B cell (primary cell): ENCODE results near the gene DPP10. TPM values are rescaled to one million over a fixed set of nuclear protein-coding genes. Genes with fewer than 3 reads are reported as not detected.

Source experiments
- ATAC-seq: fragments of 200-7000 bp; cut with Tn5 transposase; one replicate; pipeline ENCODE4 v1.10.0; 2021; ENCODE audit warnings: low read depth, mild to moderate bottlenecking, moderate number of reproducible peaks, moderate library complexity
- CTCF ChIA-PET: fragments of 350-600 bp; sonication (Branson Sonifier 250); formaldehyde crosslinking; loops from one replicate; lab custom pipeline; 2021; ENCODE audit warnings: antibody characterized with exemption, inconsistent platforms; lab: Charles Lee
- POLR2A ChIA-PET: fragments of 350-600 bp; sonication (Branson Sonifier 250); formaldehyde crosslinking; loops from one replicate; lab custom pipeline; 2021; ENCODE audit warnings: antibody characterized with exemption; lab: Charles Lee
- DNase-seq: peaks from one replicate; pipeline ENCODE4 v3.0.0; 2013
- H2AFZ ChIP-seq: 2 replicates; pipeline ENCODE4 v1.6.1; 2012; ENCODE audit warnings: mild to moderate bottlenecking, low read depth, low read length; ENCODE audit not compliant: insufficient read depth, poor library complexity, severe bottlenecking
- H3K27ac ChIP-seq, 2 donors: 1 replicate in 1 of 2; 2 replicates in 1 of 2; pipeline ENCODE4 v1.5.1; 2012 to 2013; ENCODE audit warnings: low read length in 2 of 2, mild to moderate bottlenecking in 2 of 2, moderate library complexity in 1 of 2
- H3K27me3 ChIP-seq, 4 experiments: fragments of 200-600 bp in 1 of 4; sonication (generic) in 1 of 4; replicated peaks in 1 of 4; 1 replicate in 2 of 4; 2 replicates in 2 of 4; pipeline versions ENCODE4 v1.6.1 to v1.7.0; 2013 to 2016; ENCODE audit warnings: low read length in 3 of 4, mild to moderate bottlenecking in 2 of 4, mixed read lengths in 1 of 4, moderate library complexity in 1 of 4; ENCODE audit not compliant: insufficient read depth in 4 of 4, control insufficient read depth in 3 of 4; ENCODE audit errors: control extremely low read depth in 1 of 4
- H3K36me3 ChIP-seq, 2 experiments: replicated peaks in 1 of 2; 1 replicate in 1 of 2; 2 replicates in 1 of 2; pipeline versions ENCODE4 v1.6.1 to v1.7.1; 2013; ENCODE audit warnings: low read length in 1 of 2; ENCODE audit not compliant: insufficient read depth in 2 of 2, control insufficient read depth in 1 of 2; ENCODE audit errors: control extremely low read depth in 1 of 2, extremely low read depth in 1 of 2
- H3K4me1 ChIP-seq, 2 donors: fragments of 200-600 bp in 1 of 2; sonication (generic) in 1 of 2; 1 replicate in 1 of 2; 2 replicates in 1 of 2; pipeline versions ENCODE4 v1.5.1 to v1.6.1; 2013 to 2017; ENCODE audit warnings: low read length in 2 of 2; ENCODE audit not compliant: control insufficient read depth in 2 of 2, insufficient read depth in 2 of 2
- H3K4me2 ChIP-seq: replicated peaks from 2 replicates; pipeline ENCODE3; 2012; ENCODE audit warnings: mild to moderate bottlenecking, low read depth, low read length; ENCODE audit not compliant: poor library complexity, severe bottlenecking
- H3K4me3 ChIP-seq, 5 experiments: fragments of 200-600 bp in 1 of 5; sonication (generic) in 1 of 5; 1 replicate in 3 of 5; 2 replicates in 2 of 5; pipeline versions ENCODE4 v1.5.1 to v1.7.0; 2011 to 2016; ENCODE audit warnings: low read length in 4 of 5, mild to moderate bottlenecking in 4 of 5, low read depth in 2 of 5, control low read depth in 1 of 5, moderate library complexity in 1 of 5; ENCODE audit not compliant: insufficient read depth in 1 of 5; ENCODE audit errors: control extremely low read depth in 1 of 5, extremely low read depth in 1 of 5
- H3K79me2 ChIP-seq: fragments of 200-600 bp; sonication (generic); one replicate; pipeline ENCODE4 v1.6.0; 2016; ENCODE audit warnings: low read length; ENCODE audit not compliant: control insufficient read depth, insufficient read depth
- H3K9ac ChIP-seq: fragments of 200-600 bp; sonication (generic); 2 replicates; pipeline ENCODE4 v1.6.1; 2017; ENCODE audit warnings: mild to moderate bottlenecking, low read length, moderate library complexity
- H3K9me3 ChIP-seq, 3 donors: one replicate each; pipeline versions ENCODE4 v1.6.1 to v1.7.1; 2013; ENCODE audit warnings: low read length in 2 of 3; ENCODE audit not compliant: control insufficient read depth in 2 of 3, insufficient read depth in 1 of 3; ENCODE audit errors: control extremely low read depth in 1 of 3
- H4K20me1 ChIP-seq: 2 replicates; pipeline ENCODE4 v1.6.0; 2012; ENCODE audit warnings: mild to moderate bottlenecking, low read length; ENCODE audit not compliant: insufficient read depth, control insufficient read depth, poor library complexity, severe bottlenecking
- H3K27ac Mint-ChIP-seq: one replicate; pipeline ENCODE4 v1.8.0; 2021; ENCODE audit warnings: mixed read lengths
- H3K27me3 Mint-ChIP-seq: one replicate; pipeline ENCODE4 v1.8.0; 2021; ENCODE audit warnings: mixed read lengths
- H3K4me1 Mint-ChIP-seq: one replicate; pipeline ENCODE4 v1.8.0; 2021; ENCODE audit warnings: mixed read lengths
- H3K4me3 Mint-ChIP-seq: one replicate; pipeline ENCODE4 v1.8.0; 2021; ENCODE audit warnings: mixed read lengths
- H3K9me3 Mint-ChIP-seq: one replicate; pipeline ENCODE4 v1.8.0; 2022; ENCODE audit warnings: mixed read lengths; ENCODE audit not compliant: insufficient read depth
- EZH2 ChIP-seq: IDR thresholded peaks from 2 replicates; pipeline ENCODE4 v1.6.1; 2012; ENCODE audit warnings: borderline replicate concordance, low read depth, mild to moderate bottlenecking, moderate library complexity, low read length; ENCODE audit not compliant: insufficient read depth, poor library complexity, severe bottlenecking
- WGBS: methylation state at CpG from one replicate; pipeline ENCODE4 v1.1.5; 2013; ENCODE audit warnings: missing lambda C conversion rate; ENCODE audit not compliant: insufficient coverage; 5-methylcytosine and 5-hydroxymethylcytosine counted together
- intact Hi-C: fragments of 100-400 bp; cut with micrococcal nuclease; formaldehyde crosslinking; loops from one replicate; pipeline ENCODE4 v1.10.0; 2022
- polyA plus RNA-seq: library from polyadenylated mRNA; depleted of rRNA; stranded (reverse); fragments of >200 nt; gene quantifications from 2 replicates; pipeline ENCODE4 v1.2.3, GENCODE V29; 2012
- total RNA-seq, 2 donors: library from RNA; stranded (reverse); fragments of 120-200 nt in 1 of 2; gene quantifications; 1 replicate in 1 of 2; 2 replicates in 1 of 2; pipeline versions ENCODE4 v1.2.3 to v1.2.4, GENCODE V29; 2013 to 2022
- TF ChIP-seq, protein P1 (sequence below): fragments of 200-600 bp; IDR thresholded peaks from one replicate; pipeline ENCODE4 v1.8.0; 2022; ENCODE audit warnings: antibody characterized with exemption, mild to moderate bottlenecking

The DPP10 gene
- total and polyA plus RNA-seq, 2 donors (not counting 1 experiment from before 2014, with no cell fraction given): not detected

DNA sequence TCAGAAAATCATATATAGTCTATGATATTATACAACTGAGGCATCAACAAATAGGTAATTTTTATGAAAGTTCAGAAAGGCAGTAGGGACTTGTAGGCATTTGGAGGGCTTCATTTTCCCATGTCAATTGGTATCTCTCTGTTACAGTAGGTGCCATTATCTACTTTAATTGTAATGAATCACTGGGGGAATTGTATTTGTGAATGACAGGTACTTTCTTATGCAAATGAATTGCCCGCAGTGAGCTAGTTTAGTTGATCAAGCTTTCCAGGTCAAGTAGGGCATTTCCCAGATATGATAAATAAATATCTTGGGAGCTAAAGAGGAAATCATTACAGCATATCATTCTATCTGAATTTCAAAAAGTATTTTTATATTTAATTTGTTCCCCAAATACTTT is 1116.3 kb downstream of the DPP10 start:
- Histone ChIP-seq H3K9me3 (no peaks in the 10 kb centered on the region), H3K27me3 (no peaks in the 10 kb centered on the region), H3K4me2 (no peak overlapping the region), H3K27ac (no peak overlapping the region), H3K36me3 (no peaks in the 10 kb centered on the region), H3K4me3 (no peak overlapping the region), H3K4me1 (no peaks in the 10 kb centered on the region), H3K79me2 (no peaks in the 10 kb centered on the region), H3K9ac (no peak overlapping the region), H4K20me1 (no peaks in the 10 kb centered on the region), H2AFZ (no peak overlapping the region)
- CTCF ChIA-PET: no interaction called here
- DNase-seq: no peak
- Mint-ChIP-seq H3K9me3 (peaks cover 3% of the 10 kb centered on the region), H3K4me1 (no peaks in the 10 kb centered on the region), H3K27ac (no peak overlapping the region), H3K27me3 (no peaks in the 10 kb centered on the region), H3K4me3 (no peak overlapping the region)
- POLR2A ChIA-PET: no interaction called here
- intact Hi-C loops: no loop called here
- no CpG with 5 or more reads among the region's 1 CpG for whole genome bisulfite sequencing
- TF ChIP-seq, protein P1, sequence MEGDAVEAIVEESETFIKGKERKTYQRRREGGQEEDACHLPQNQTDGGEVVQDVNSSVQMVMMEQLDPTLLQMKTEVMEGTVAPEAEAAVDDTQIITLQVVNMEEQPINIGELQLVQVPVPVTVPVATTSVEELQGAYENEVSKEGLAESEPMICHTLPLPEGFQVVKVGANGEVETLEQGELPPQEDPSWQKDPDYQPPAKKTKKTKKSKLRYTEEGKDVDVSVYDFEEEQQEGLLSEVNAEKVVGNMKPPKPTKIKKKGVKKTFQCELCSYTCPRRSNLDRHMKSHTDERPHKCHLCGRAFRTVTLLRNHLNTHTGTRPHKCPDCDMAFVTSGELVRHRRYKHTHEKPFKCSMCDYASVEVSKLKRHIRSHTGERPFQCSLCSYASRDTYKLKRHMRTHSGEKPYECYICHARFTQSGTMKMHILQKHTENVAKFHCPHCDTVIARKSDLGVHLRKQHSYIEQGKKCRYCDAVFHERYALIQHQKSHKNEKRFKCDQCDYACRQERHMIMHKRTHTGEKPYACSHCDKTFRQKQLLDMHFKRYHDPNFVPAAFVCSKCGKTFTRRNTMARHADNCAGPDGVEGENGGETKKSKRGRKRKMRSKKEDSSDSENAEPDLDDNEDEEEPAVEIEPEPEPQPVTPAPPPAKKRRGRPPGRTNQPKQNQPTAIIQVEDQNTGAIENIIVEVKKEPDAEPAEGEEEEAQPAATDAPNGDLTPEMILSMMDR: no peak
- TF ChIP-seq EZH2: no peak
- no peak for ATAC-seq

DNA sequence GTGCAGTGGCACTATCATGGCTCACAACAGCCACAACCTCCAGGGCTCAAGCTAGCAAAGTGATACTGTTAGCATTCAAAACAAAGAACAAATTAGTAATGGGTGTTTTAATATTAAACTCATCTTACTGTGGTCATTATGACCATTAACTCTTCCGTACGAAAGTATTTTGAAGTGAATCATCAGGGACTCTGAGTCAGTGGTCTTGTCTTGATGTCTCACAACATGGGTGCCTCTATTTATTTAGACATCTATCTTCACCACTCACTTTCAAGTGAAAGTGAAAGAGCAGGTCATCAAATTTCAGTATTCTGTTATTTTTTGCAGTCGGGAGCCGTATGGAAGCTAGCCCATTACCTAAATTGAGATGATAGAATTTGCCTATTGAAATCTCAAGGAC is 1118.2 kb downstream of the DPP10 start:
- intact Hi-C loops: no loop called here
- Histone ChIP-seq H3K9me3 (no peaks in the 10 kb centered on the region), H3K27me3 (no peaks in the 10 kb centered on the region), H3K36me3 (no peaks in the 10 kb centered on the region), H2AFZ (no peak overlapping the region), H3K27ac (no peak overlapping the region), H3K4me3 (no peak overlapping the region), H3K9ac (no peak overlapping the region), H3K4me1 (no peaks in the 10 kb centered on the region), H3K4me2 (no peak overlapping the region), H4K20me1 (no peaks in the 10 kb centered on the region), H3K79me2 (no peaks in the 10 kb centered on the region)
- CTCF ChIA-PET: no interaction called here
- H3K9me3 Mint-ChIP-seq: peaks cover 3% of the 10 kb centered on the region
- no peak overlapping the region for H3K27ac Mint-ChIP-seq
- H3K4me3 Mint-ChIP-seq: no peak overlapping the region
- WGBS: 100% methylated on average over 2 of the region's 4 CpGs
- TF ChIP-seq, protein P1: no peak
- TF ChIP-seq EZH2: no peak
- no peak for DNase-seq
- H3K4me1 Mint-ChIP-seq: no peaks in the 10 kb centered on the region
- POLR2A ChIA-PET: no interaction called here
- ATAC-seq: no peak
- H3K27me3 Mint-ChIP-seq: no peaks in the 10 kb centered on the region
